ENCODE measurements around the gene PSEN1.

GRCh38 chr14:73166399-73166798 lies 30.1 kb downstream of the PSEN1 start:
- TF ChIP-seq CTCF (IDR thresholded peaks at IDR 0.05) (no peak), ZFX (IDR thresholded peaks at IDR 0.05; ENCODE audit: borderline replicate concordance) (no peak)

Measured in 22Rv1 (cell line).